Upper lobe of left lung (tissue), 4 donors: ENCODE data around the gene ITGAL.

Source experiments
- CTCF ChIP-seq, 6 experiments: fragments of 450-650 bp in 4 of 6; fragments of 200-600 bp in 2 of 6; sonication (generic) in 2 of 6; IDR thresholded peaks; one replicate each; pipeline ENCODE4 v1.5.1; 2016 to 2019; ENCODE audit warnings: antibody characterized with exemption in 6 of 6
- POLR2A ChIP-seq, 4 donors: fragments of 450-650 bp; IDR thresholded peaks; one replicate each; pipeline ENCODE4 v1.5.1; 2016 to 2017; ENCODE audit warnings: antibody characterized with exemption in 4 of 4, mild to moderate bottlenecking in 2 of 4
- POLR2AphosphoS5 ChIP-seq, 2 donors: sonication (generic); formaldehyde crosslinking; IDR thresholded peaks; one replicate each; pipeline ENCODE4 v1.5.1; 2017; ENCODE audit warnings: antibody characterized with exemption in 2 of 2

- TF ChIP-seq CTCF (IDR thresholded peaks at IDR 0.05) (no peak), POLR2A (IDR thresholded peaks at IDR 0.05) (no peak), POLR2AphosphoS5 (IDR thresholded peaks at IDR 0.05) (no peak)
Observed at GRCh38 chr16:30459456-30459855, 13.1 kb upstream of the ITGAL start.
